Measurements from ENCODE around the gene PLEK2. TPM values are rescaled to one million over a fixed set of nuclear protein-coding genes. Genes with fewer than 3 reads are reported as not detected.

The PLEK2 gene
- total RNA-seq, 2 donors from 2014 or later = 1.5 to 6.8 TPM

DNA sequence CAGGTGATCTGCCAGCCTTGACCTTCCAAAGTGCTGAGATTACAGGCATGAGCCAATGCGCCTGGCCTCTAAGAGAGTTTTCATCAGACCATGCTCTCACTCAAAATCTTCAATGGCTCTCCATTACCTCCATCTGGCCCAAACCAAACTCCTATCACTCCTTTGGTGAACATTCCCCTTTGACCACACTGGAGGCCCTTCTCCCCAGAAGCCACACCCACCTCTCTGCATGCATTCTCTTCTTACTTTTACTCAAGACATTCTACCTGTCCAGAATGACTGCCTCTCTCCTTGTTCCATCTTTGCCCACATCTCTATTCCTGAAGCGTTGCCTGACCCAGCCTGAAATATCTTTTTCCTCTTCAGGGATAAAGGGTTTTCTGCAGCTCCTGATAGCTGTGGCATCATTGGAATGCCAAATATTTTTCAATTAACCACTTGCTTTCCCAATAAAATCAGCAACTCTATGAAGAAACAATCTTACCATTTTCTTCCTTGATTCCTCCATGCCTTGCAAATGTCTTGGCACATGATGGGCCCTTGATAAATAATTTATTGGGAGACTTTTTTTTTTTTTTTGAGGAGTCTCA is 15.5 kb downstream of the PLEK2 start:
- Mint-ChIP-seq H3K4me1 (no peaks in the 10 kb centered on the region), H3K4me3 (no peak overlapping the region), H3K27me3 (no peaks in the 10 kb centered on the region), H3K36me3 (ENCODE audit: low read depth) (no peaks in the 10 kb centered on the region), H3K9me3 (no peaks in the 10 kb centered on the region), H3K27ac (no peak overlapping the region)
- ATAC-seq (replicated peaks) = no peak

DNA sequence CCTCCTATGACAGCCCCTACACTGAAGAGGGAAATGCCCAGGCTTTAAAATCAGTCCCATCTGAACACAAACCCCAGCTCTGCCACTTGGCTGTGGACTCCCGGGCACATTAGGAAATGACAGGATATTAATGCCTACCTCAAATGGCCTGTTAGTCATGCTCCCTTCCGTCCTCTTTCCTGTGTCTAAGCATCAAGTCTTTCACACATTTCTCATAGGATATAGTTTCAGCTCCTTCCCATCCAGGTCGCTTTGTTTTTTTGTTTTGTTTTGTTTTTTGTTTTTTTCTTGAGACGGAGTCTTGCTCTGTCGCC is 16.1 kb downstream of the PLEK2 start:
- Mint-ChIP-seq H3K4me3 (no peak overlapping the region), H3K9me3 (no peaks in the 10 kb centered on the region), H3K4me1 (peaks cover under 1% of the 10 kb centered on the region), H3K27me3 (no peaks in the 10 kb centered on the region), H3K36me3 (ENCODE audit: low read depth) (no peaks in the 10 kb centered on the region), H3K27ac (peak overlapping the region; percentile 26)
- ATAC-seq (replicated peaks) = no peak

DNA sequence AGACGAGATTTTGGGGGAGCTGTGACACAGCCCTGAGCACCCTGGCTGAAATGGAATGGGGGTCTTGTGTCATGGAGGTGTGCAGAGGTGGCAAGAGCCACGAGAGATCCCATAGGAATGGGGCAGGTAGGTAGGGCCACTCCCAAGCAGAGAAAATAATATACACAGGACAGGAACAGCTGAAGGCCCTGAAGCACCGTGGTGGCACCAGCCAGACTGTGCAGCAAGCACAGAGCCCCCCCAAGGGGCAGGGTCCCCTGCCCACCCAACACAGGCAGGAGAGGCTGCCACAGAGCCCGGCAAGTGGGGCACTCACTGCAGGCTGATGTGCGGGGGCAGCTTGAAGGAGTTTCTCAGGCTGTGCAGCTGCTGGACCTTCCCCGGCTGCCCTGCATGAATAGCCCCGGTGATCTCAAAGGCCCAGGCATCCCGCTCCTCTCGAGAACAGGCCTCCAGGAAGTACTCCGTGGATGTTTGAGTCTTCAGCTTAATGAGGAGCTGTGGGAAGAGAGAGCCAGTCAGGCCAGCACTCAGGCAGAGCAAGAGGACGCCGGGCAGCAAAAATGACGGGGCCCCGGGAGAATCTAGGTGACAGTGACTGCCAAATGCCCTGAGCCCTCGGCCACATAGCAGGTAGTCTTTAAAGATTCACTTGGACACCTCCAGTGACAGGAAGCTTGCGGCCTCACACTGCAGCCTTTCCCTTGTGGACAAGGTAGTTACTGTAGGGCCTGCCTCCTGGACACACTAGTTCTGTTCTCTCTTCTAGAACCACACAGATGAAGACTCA is 16.7 kb downstream of the PLEK2 start:
- Mint-ChIP-seq H3K36me3 (ENCODE audit: low read depth) (no peaks in the 10 kb centered on the region), H3K9me3 (no peaks in the 10 kb centered on the region), H3K4me1 (peaks cover 4% of the 10 kb centered on the region), H3K27ac (peak overlapping the region; percentile 26), H3K27me3 (no peaks in the 10 kb centered on the region), H3K4me3 (no peak overlapping the region)
- ATAC-seq (replicated peaks) = no peak

DNA sequence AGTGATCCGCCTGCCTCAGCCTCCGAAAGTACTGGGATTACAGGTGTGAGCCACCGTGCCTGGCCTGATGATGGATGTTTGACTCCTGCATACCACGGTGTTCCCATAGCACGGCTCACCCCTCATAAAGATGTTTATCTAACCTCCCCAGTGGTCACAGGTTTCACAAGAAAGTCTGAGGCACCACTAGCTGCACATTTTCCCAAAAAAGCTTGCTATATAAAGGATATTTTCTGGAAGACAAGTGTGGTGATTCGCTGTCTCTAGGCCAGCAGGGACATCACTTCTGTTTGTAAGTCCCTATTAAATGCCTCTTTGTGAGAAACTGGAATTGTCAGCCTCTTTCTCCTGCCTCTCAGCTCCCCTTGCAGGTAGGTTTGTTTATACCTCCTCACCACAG is 18.3 kb downstream of the PLEK2 start:
- Mint-ChIP-seq H3K27me3 (no peaks in the 10 kb centered on the region), H3K4me1 (peaks cover 4% of the 10 kb centered on the region), H3K9me3 (no peaks in the 10 kb centered on the region), H3K4me3 (no peak overlapping the region), H3K36me3 (ENCODE audit: low read depth) (no peaks in the 10 kb centered on the region), H3K27ac (no peak overlapping the region)
- ATAC-seq (replicated peaks) = no peak

DNA sequence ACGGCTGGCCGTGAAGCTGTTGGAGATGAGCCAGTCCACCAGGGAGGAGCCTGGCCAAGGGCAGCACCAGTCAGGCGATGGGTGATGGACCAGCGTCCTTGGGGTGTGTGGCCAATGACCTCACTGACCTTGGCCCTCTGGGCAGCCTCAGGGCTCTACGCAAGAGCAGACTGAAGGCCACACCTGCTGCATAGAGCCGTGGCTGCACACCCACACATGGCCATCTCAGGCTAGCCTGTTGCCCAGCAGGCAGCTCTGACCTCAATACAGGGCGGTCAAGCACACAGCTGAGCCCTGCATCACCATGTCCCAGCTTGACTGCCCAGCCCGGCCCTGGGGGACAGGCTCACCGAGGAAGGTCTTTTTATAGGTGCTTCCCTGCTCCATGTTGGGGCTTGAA is 19.2 kb downstream of the PLEK2 start:
- Mint-ChIP-seq H3K9me3 (no peaks in the 10 kb centered on the region), H3K27ac (no peak overlapping the region), H3K27me3 (no peaks in the 10 kb centered on the region), H3K36me3 (ENCODE audit: low read depth) (peaks cover 5% of the 10 kb centered on the region), H3K4me3 (no peak overlapping the region), H3K4me1 (peaks cover 4% of the 10 kb centered on the region)
- no peak for ATAC-seq (replicated peaks)

DNA sequence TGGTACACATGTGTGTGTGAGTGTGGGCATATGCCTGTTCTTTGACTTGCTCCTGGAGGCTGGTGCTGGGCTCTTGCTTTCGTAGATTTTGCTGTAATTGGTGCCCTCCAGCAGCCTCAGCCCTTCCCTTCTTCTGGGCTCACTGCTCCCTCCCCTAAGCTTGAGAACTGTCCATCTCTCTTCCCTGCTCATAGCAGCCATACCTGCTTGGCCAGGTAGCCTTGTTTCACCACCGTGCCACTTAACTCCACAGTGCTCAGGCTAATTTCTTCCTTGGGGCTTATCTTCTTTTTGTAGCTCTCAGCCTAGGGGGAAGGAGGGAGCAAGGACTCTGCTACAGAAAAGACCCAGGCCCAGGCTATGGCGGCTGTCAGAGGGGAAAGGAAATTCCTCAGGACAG is 19.8 kb downstream of the PLEK2 start:
- peak overlapping the region; percentile 20 for H3K27ac Mint-ChIP-seq
- H3K4me1 Mint-ChIP-seq = peaks cover 4% of the 10 kb centered on the region
- H3K9me3 Mint-ChIP-seq = no peaks in the 10 kb centered on the region
- H3K4me3 Mint-ChIP-seq = no peak overlapping the region
- ATAC-seq (replicated peaks) = no peak
- H3K36me3 Mint-ChIP-seq (ENCODE audit: low read depth) = peaks cover 11% of the 10 kb centered on the region
- no peaks in the 10 kb centered on the region for H3K27me3 Mint-ChIP-seq

DNA sequence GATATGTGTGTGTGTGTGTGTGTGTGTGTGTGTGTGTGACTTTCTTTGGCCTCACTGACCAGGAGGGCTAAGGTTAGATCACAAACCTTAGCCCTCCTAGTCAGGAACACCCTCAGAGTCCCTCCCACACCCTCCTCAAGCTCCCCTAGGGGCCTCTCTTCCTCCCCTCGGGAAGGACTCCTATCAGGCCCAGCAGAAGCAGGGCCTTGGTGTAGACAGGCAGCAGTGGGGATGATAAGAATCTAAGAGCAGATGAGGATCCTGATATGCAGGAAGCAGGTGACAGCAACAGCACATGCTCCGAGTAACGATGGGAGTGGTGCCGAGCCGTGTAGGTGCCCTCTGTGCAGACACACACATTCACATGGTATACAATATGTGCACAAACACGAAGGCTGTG is 20.7 kb downstream of the PLEK2 start:
- H3K4me1 Mint-ChIP-seq = peaks cover 4% of the 10 kb centered on the region
- peak overlapping the region; percentile 46 for H3K27ac Mint-ChIP-seq
- no peaks in the 10 kb centered on the region for H3K27me3 Mint-ChIP-seq
- H3K9me3 Mint-ChIP-seq = no peaks in the 10 kb centered on the region
- peaks cover 20% of the 10 kb centered on the region for H3K36me3 Mint-ChIP-seq (ENCODE audit: low read depth)
- ATAC-seq (replicated peaks) = no peak
- no peak overlapping the region for H3K4me3 Mint-ChIP-seq

DNA sequence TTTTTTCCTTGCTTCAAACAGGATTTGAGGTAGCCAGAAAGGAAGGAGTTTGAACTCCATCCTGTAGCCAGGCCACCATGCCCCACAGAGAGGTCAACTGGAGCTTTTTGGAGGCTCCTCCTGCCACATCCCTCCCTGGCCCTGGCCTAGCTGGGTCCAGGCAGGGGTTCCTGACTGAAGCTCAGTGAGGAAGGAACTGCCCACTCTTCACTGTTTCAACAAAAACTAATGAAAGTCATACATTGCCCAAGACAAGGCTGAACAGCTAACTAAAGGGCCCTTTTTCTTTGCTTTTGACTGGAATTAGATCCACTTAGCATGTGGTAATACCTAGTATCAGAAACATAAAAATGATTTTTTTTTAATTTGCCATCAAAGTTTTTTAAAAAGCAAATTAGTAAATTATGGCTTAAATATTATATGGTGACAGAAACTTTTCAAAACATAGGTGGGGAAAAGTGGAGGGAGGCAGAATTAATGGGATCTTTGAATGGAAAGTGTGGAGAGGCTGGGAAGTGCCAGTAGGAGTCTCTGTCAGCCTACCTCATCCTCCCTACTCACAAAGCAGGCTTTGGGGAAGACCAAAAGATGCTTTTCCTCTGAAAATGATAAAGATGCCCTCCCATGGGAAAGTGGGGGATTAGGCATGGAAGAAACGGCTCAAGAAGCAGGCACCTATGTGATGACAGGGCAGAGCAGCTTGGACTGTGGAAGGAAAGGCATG is 22.0 kb downstream of the PLEK2 start:
- no peaks in the 10 kb centered on the region for H3K9me3 Mint-ChIP-seq
- peak overlapping the region; percentile 62 for H3K27ac Mint-ChIP-seq
- no peak overlapping the region for H3K4me3 Mint-ChIP-seq

DNA sequence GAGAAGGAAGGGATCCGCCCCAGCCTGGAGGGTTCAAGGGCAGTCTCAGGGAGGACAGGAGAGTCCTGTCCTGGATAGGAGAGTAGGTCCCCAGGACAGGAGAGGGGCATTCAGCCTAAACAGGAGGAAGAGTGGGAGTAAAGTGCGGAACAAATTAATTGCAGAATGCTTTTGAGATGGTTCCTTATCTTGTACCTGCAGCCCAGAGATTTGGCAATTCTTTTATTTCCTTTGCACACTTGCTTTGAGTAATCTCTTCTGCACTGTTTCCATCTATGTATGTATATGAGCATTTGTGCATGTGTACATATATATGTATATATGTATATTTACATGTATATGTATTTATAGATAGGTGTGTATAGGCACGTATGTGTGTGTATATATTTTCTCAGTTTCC is 22.7 kb downstream of the PLEK2 start:
- Mint-ChIP-seq H3K4me3 (no peak overlapping the region), H3K9me3 (no peaks in the 10 kb centered on the region), H3K27ac (no peak overlapping the region), H3K36me3 (ENCODE audit: low read depth) (peaks cover 40% of the 10 kb centered on the region), H3K4me1 (peaks cover 4% of the 10 kb centered on the region), H3K27me3 (no peaks in the 10 kb centered on the region)
- no peak for ATAC-seq (replicated peaks)

More for the DNA sequence above, 22.0 kb downstream of the PLEK2 start:
- H3K36me3 Mint-ChIP-seq (ENCODE audit: low read depth) = peaks cover 33% of the 10 kb centered on the region
- no peaks in the 10 kb centered on the region for H3K27me3 Mint-ChIP-seq
- no peak for ATAC-seq (replicated peaks)
- H3K4me1 Mint-ChIP-seq = peaks cover 4% of the 10 kb centered on the region

DNA sequence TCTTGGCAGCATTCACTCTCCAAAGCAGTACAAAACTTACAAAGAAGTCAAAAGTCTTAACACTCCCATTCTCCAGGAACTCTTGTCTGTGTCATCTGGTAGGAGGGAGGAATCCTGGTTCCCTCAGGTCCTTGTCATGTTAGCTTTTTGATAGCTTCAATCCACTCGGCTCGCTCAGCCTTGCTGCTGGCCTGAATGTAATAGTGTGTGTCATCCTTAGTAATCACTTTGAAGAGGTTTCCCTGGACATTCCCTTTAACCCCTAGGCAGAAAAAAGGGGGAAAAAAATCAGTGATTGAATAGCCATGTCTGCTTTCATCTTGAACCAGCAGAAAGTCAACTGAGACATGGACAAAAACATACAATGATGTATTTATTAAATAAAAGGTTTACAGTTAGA is 24.8 kb downstream of the PLEK2 start:
- ATAC-seq (replicated peaks) = no peak
- Mint-ChIP-seq H3K4me1 (peaks cover 4% of the 10 kb centered on the region), H3K9me3 (no peaks in the 10 kb centered on the region), H3K4me3 (no peak overlapping the region), H3K36me3 (ENCODE audit: low read depth) (peaks cover 61% of the 10 kb centered on the region), H3K27ac (peak overlapping the region; percentile 25), H3K27me3 (no peaks in the 10 kb centered on the region)

DNA sequence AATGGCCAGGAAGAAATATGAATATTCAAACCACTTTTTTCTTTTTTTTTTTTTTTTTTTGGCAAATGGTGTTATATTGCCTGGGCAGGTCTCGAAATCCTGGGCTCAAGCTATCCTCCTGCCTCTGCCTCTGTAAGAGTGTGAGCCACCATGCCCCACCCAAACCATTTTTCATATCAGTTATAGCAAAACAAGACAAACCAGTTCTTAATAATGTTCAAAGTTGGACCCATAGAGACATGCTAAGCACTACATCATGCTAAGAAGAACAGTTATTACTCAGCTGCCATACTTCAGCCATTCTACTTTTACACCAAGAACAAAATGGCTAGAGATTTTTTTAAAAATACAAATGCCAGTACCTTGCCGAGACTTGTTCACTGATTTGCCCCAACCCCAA is 26.3 kb downstream of the PLEK2 start:
- Mint-ChIP-seq H3K27ac (no peak overlapping the region), H3K4me1 (peaks cover 2% of the 10 kb centered on the region), H3K9me3 (no peaks in the 10 kb centered on the region), H3K4me3 (no peak overlapping the region), H3K27me3 (no peaks in the 10 kb centered on the region), H3K36me3 (ENCODE audit: low read depth) (peaks cover 76% of the 10 kb centered on the region)
- ATAC-seq (replicated peaks) = no peak

DNA sequence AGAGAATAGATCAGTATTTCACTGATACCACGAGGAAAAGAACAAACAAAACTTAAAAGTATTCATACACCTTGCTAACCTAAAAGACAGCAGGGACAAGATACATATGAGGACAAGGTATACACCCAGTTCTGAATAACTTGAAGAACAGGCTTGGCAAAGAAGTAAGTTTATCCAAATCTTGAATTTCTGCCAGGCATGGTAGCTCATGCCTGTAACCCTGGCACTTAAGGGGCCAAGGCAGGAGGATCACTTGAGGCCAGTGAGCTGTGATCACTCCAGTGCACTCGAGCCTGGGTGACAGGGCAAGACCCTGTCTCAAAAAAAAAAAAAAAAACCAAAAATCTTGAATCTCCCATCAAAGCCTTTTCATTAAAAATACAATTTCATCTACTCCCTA is 26.8 kb downstream of the PLEK2 start:
- H3K4me3 Mint-ChIP-seq = no peak overlapping the region
- no peaks in the 10 kb centered on the region for H3K9me3 Mint-ChIP-seq
- H3K4me1 Mint-ChIP-seq = no peaks in the 10 kb centered on the region
- ATAC-seq (replicated peaks) = no peak
- peaks cover 81% of the 10 kb centered on the region for H3K36me3 Mint-ChIP-seq (ENCODE audit: low read depth)
- H3K27me3 Mint-ChIP-seq = no peaks in the 10 kb centered on the region
- no peak overlapping the region for H3K27ac Mint-ChIP-seq

DNA sequence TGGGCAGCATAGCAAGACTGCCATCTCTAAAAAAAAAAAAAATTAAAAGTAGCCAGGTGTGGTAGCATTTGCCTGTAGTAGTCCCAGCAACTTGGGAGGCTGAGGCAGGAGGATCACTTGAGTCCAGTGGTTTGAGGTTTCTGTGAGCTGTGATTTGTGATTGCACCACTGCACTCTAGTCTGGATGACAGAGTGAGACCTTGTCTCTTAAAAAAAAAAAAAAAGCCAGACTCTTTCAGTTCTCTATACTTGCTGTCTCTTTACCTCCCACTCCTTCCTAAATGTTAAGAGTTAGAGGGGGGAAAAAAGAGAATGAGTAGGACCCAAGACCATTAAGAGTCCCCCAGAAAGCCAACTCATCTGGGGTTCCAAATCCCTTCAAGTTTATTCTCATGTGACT is 34.0 kb downstream of the PLEK2 start:
- H3K27ac Mint-ChIP-seq = peak overlapping the region; percentile 18
- peaks cover 100% of the 10 kb centered on the region for H3K36me3 Mint-ChIP-seq (ENCODE audit: low read depth)
- H3K4me3 Mint-ChIP-seq = no peak overlapping the region
- H3K4me1 Mint-ChIP-seq = peaks cover 6% of the 10 kb centered on the region
- no peaks in the 10 kb centered on the region for H3K27me3 Mint-ChIP-seq
- no peak for ATAC-seq (replicated peaks)
- H3K9me3 Mint-ChIP-seq = no peaks in the 10 kb centered on the region

DNA sequence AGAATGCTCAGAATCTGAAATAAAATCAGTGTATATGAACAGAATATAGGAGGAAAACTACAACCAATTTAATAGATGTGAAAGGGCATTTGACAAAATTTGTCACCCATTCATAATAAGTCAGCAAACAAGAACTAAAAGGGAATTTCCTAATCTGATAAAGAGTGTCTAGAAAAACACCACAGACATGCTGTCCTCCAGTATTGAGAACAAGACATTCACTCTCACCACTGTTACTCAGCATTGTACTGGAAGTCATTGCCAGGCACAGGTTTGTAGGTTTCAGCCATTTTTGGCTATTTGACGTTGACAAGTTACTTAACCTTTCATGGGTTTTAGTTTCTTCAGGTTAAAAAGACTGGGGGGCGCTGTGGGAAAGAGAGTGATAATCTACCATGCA is 38.6 kb downstream of the PLEK2 start:
- no peaks in the 10 kb centered on the region for H3K9me3 Mint-ChIP-seq
- peak; percentile 98 for ATAC-seq (replicated peaks)
- H3K4me1 Mint-ChIP-seq = peaks cover 15% of the 10 kb centered on the region
- H3K36me3 Mint-ChIP-seq (ENCODE audit: low read depth) = peaks cover 100% of the 10 kb centered on the region
- peak overlapping the region; percentile 61 for H3K27ac Mint-ChIP-seq
- no peaks in the 10 kb centered on the region for H3K27me3 Mint-ChIP-seq
- peak overlapping the region; percentile 48 for H3K4me3 Mint-ChIP-seq

DNA sequence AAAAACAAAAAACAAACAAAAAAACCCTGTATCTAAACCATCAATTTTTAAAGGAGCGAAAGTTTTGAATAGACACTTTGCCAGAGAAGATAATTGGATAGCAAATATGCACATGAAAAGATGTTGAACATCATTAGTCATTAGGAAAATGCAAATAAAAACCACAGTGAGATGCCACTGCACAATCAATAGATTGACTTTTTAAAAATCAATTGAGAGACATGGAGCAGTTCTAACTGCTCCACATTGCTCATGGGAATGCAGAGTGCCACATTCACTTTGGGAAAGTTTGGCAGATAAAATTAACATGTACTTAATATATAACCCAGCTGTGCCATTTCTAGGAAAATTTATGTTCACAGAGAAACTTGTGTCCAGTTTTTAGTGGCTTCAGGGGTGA is 39.1 kb downstream of the PLEK2 start:
- H3K36me3 Mint-ChIP-seq (ENCODE audit: low read depth) = peaks cover 100% of the 10 kb centered on the region
- peak overlapping the region; percentile 48 for H3K4me3 Mint-ChIP-seq
- no peaks in the 10 kb centered on the region for H3K27me3 Mint-ChIP-seq
- H3K27ac Mint-ChIP-seq = peak overlapping the region; percentile 61
- H3K9me3 Mint-ChIP-seq = no peaks in the 10 kb centered on the region
- ATAC-seq (replicated peaks) = peak; percentile 4
- peaks cover 15% of the 10 kb centered on the region for H3K4me1 Mint-ChIP-seq
